Measurements from ENCODE around the gene LCP2.
A peak's percentile ranks its signal among the peaks of the same experiment; 100 is the strongest.

The LCP2 gene

DNA sequence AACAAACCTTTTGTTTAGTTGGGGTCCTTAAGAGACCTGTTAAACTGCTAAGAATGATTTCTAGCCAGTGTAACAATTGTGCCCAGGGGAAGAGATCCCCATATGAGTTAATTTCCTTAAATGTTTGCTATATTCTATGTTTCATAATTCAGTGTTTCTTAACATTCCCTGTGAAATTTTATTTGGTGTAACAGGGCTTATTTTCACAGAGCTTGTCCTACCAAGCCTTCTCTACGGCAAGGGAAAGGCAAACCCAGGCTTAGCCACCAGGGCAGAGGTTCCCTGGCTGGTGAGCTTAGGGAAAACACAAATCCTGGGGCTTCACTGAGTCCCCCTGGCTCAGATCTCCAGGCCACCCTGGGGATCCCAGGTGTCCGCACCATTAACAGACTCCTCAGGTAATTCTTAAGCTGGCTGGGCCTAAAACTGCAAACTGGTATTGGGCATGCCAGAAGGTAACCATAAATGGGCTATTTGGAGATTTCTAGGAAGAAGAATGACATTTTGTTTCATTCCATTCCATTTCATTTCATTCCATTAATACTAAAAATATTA, 17.0 kb upstream of the LCP2 start:
- DNase-seq = no peak

- no peak for DNase-seq
Measured at GRCh38 chr5:170313816-170314215, 16.2 kb upstream of the LCP2 start.

GRCh38 chr5:170313344-170313743, 15.8 kb upstream of the LCP2 start:
- DNase-seq = no peak

- peak; percentile 60 for DNase-seq
Measured at GRCh38 chr5:170312666-170313065, 15.1 kb upstream of the LCP2 start.

DNA sequence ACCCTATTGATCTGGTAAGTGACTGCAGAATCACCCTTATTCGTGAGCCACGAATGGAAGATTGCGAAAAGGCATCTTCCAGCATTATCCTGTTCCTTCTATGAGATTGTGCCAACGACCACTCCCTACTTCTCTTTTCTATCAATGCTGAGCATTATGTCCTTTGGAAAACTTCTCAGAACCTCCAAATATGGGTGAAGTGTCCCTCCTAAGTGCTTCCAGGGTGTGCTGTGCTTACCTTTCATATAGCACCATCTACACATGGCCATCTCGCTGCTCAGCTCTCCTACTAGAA, 14.7 kb upstream of the LCP2 start:
- no peak for DNase-seq

GRCh38 chr5:170311511-170312300, 14.1 kb upstream of the LCP2 start:
- no peak for DNase-seq

DNA sequence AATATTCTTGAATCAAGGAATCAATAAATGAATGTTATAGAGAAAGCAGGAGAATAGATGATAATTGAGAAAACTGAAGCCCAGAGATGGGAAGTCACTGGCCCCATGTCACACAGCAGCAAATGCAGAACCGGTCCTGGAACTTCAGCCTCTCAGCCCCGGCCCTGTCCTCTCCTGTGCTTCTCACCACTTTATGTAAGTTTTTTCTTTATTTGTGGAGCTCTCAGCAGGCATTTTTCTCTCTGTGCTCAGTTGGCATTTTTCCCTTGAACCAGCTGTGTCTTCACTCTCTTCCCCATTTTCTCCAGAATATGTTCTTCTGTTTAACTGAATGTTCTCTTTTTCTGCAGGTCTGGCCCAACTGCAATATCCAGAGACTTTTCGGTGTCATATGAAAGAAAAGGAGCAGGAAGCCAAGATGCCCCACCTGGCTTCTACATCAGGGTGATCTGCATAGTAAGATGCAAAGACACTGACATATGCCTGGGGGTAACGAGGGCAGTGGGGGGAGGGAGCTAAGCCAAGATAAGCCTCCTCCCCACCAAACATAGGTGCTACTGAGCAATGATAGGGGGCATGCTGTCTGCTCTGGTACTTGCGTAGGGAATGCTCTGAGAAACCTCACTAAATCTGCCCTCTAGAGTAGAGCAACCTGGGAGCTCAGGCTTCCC, 12.8 kb upstream of the LCP2 start:
- DNase-seq = no peak

DNA sequence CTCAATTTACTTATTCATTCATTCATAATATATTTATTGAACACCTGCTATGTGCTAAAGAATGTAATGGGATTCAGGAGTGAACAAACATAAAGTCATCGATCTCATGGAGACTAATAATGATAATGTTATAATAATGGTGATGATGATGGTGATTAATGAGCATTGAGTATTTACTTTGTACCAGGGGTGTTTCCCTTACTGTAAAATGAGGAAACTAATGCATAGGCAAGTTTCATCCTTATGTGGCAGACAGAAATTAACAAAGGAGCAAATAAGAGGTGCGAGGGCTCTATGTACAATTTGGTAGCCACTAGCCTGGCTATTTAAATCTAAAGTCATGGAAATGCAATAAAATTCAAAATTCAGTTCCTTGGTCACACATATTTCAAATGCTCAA, 11.1 kb upstream of the LCP2 start:
- DNase-seq = no peak

- peak; percentile 50 for DNase-seq
Measured at GRCh38 chr5:170307575-170308465, 10.2 kb upstream of the LCP2 start.

- peak; percentile 79 for DNase-seq
Measured at GRCh38 chr5:170306381-170306831, 8.8 kb upstream of the LCP2 start.

DNA sequence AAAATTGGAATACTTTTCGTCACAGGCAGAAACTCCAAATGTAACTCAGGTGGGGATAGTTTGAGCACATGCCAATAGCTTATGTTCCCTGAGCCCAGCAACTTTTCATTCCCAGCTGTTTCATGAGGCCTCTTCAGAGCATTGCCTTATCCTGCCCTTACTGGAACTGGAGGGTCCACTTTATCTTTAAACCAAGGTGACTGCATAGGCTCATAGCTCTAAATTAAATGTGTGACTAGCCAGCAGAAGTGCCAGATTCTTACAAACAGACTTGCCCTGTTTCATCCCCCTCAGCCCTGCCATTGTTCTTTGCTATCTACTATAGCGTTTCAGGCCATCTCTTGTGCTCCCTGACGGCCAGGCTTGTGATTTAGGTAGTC, 8.1 kb upstream of the LCP2 start:
- DNase-seq = no peak

DNA sequence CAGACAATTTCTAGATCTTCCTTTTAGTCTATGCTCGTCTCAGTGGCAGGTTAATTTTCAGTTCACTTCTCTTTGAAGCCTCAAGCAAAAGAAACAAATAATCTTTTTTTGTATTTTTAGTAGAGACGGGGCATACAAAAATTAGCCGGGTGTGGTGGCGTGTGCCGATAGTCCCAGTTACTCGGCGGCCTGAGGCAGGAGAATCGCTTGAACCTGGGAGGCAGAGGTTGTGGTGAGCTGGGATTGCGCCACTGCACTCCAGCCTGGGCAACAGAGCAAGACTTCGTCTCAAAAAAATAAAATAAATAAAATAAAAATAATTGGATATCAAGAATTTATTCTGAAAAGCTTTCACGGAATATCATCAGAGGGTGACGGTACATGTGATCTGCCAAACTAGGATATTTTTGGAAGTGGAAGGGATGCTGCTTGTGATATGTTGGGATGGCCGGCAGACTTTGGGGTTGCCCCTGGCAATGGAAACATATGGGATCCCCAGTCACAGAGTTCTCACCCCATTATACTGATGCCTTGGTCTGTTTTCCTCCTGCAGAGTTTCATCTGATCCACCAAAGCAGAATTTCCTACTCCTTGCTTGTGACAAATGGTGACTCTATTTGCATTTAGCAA, 7.6 kb upstream of the LCP2 start:
- no peak for DNase-seq

- DNase-seq = no peak
Measured at GRCh38 chr5:170303549-170303948, 6.0 kb upstream of the LCP2 start.

GRCh38 chr5:170302653-170303501, 5.3 kb upstream of the LCP2 start:
- DNase-seq = no peak

GRCh38 chr5:170301981-170302652, 4.5 kb upstream of the LCP2 start:
- DNase-seq = no peak

- DNase-seq = no peak
Measured at GRCh38 chr5:170301149-170301548, 3.6 kb upstream of the LCP2 start.

DNA sequence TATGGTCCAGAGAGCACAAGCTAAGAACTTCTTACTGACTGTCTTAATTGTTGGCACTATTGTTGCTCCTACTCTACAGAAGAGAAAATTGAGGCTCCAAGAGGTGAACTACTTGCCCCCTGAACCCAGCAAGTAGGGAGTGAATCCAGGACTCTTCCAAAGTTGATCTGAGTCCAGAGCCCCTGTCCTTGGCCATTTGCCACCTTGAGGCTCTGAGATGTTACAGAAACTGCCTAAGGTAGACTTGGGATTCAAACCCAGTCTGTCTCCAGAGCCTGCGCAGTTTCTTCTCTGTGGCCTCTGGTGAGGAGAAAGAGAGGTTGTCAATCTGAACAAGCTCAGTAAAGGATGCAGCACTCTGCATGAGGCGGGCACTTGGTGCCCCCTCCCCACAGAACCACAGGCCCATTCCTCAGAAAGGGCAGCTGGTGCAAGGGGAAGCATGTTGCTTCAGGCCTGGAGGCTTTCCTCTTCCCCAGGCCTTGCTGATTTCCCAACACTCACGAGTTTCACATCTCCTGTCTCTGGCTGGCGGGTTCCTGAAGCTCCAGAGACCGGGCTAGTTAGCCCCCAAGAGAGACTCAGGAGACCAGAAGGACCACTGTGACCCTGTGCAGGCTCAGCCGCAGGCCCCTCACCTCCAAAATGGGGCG, 2.9 kb upstream of the LCP2 start:
- no peak for DNase-seq

- DNase-seq = no peak
Measured at GRCh38 chr5:170296935-170297588, 515 bp downstream of the LCP2 start.

DNA sequence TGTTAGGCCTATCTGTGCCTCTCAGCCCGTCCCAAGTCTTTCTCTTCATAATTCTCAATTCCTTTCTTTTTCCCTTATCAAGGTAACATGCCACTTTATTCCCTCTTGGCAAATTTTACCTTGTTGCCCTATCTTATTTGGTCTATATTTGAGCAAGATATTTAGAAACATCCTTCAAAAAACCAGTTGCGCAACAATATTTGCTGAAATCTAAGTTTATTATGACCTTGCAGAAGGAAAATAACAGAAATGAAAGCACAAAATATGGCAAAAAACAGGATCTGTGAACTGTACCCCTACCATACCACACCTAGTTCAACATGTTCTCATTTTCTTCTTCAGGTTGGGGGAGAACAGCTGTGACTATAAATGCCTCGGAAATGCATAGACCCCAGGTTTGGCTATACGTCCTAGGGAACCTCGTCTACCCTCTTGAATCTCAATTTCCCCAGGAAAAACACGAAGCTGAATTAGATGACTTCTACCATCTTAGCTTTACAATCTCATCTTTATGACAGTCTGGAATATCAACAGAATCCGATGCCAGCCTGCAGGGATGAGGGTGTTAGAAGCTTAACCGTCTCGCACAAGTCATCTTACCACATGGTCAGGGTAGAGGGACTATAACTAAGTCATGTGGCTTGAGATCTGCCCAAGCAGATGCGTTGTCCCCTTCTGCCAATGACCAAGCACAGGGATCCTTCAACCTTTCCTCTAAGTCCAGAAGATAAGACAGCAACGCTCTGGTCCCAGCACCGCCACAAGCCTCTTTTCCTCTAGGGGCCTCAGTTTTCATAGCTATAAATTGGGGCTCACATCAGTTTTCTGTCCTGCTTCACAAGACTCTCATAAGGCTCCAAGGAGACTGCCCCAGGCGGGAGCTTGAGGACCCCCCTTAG, 1.3 kb downstream of the LCP2 start:
- no peak for DNase-seq

Data from fibroblast of upper back skin (primary cell).